Stimulated activated CD4-positive, alpha-beta T cell treated with anti-CD3 and anti-CD28 coated beads, TNF-alpha, amount 100 ng/mL, for 24 hours (primary cell): ENCODE results near the gene METAP2.

Experiments
- DNase-seq, 3 experiments: peaks; one replicate each; pipeline ENCODE4 v3.0.0-alpha.2; 2020; ENCODE audit warnings: low read depth in 3 of 3

The METAP2 gene

GRCh38 chr12:95549392-95550084 lies 75.6 kb downstream of the METAP2 start:
- no peak for DNase-seq

- no peak for DNase-seq
Measured at GRCh38 chr12:95551305-95551704, 77.4 kb downstream of the METAP2 start, which contains the start of gene USP44. Gene USP44 (minus strand): TSS chr12:95551476. CDS start chr12:95534256, 17,220 bp downstream.

GRCh38 chr12:95551913-95552516 lies 78.1 kb downstream of the METAP2 start:
- DNase-seq = no peak

- no peak for DNase-seq
Measured at GRCh38 chr12:95553197-95553943, 79.4 kb downstream of the METAP2 start.

- no peak for DNase-seq
Measured at GRCh38 chr12:95554532-95555071, 80.7 kb downstream of the METAP2 start.

GRCh38 chr12:95557625-95558024 lies 83.7 kb downstream of the METAP2 start:
- no peak for DNase-seq
